ENCODE measurements around the gene MUSK. TPM values are rescaled to one million over a fixed set of nuclear protein-coding genes. Genes with fewer than 3 reads are reported as not detected.

Gene MUSK
- polyA plus RNA-seq, 2 of the 4 experiments (the other 2 are of a cell fraction), result not detected

DNA sequence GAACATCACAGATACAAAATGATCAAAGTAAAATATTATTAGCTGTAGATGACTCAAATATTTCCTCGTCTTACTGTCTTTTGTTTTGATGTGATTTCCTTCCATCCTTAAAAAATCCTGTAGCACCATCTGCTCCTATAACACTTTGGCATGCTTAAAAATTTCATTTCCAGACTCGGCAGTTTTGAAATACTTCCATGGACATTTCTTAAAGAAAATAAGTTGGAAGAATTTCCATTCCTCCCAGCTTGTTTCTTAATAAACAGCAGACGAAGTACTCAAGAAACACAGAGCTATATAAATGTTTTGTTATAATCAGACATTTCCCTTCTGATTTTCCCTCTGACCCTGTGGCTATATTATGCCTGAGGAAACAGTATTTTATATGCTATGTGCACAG is 47.9 kb upstream of the MUSK start:
- POLR2A ChIA-PET, result no interaction called here
- no peak overlapping the region for H3K4me2 ChIP-seq
- H3K4me1 ChIP-seq, result no peaks in the 10 kb centered on the region
- CTCF ChIA-PET, result no interaction called here
- FAIRE-seq (no peak), DNase-seq (ENCODE audit: low read depth in 1 of 2, low spot score in 1 of 2) (no peak), ATAC-seq (no peak)
- TF ChIP-seq FOXS1 (CRISPR knock-in tag; IDR thresholded peaks at IDR 0.05) (no peak), ESRRA (IDR thresholded peaks at IDR 0.05; ENCODE audit: borderline replicate concordance, low read length) (no peak), ZSCAN20 (CRISPR knock-in tag; IDR thresholded peaks at IDR 0.05) (no peak), CHD4 (IDR thresholded peaks at IDR 0.05; ENCODE audit: borderline replicate concordance) (no peak), ZNF302 (CRISPR knock-in tag; IDR thresholded peaks at IDR 0.05) (no peak), POLR2A (IDR thresholded peaks at IDR 0.05; ENCODE audit: low read length) (no peak), HEYL (CRISPR knock-in tag; IDR thresholded peaks at IDR 0.05) (no peak), HDAC2 (IDR thresholded peaks at IDR 0.05) (no peak)
- TF ChIP-seq, protein P1, sequence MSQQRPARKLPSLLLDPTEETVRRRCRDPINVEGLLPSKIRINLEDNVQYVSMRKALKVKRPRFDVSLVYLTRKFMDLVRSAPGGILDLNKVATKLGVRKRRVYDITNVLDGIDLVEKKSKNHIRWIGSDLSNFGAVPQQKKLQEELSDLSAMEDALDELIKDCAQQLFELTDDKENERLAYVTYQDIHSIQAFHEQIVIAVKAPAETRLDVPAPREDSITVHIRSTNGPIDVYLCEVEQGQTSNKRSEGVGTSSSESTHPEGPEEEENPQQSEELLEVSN (IDR thresholded peaks at IDR 0.05; ENCODE audit: borderline replicate concordance, low read depth), result no peak
- TF ChIP-seq, protein P2, sequence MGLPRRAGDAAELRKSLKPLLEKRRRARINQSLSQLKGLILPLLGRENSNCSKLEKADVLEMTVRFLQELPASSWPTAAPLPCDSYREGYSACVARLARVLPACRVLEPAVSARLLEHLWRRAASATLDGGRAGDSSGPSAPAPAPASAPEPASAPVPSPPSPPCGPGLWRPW (IDR thresholded peaks at IDR 0.05), result no peak
- TF ChIP-seq, protein P3, sequence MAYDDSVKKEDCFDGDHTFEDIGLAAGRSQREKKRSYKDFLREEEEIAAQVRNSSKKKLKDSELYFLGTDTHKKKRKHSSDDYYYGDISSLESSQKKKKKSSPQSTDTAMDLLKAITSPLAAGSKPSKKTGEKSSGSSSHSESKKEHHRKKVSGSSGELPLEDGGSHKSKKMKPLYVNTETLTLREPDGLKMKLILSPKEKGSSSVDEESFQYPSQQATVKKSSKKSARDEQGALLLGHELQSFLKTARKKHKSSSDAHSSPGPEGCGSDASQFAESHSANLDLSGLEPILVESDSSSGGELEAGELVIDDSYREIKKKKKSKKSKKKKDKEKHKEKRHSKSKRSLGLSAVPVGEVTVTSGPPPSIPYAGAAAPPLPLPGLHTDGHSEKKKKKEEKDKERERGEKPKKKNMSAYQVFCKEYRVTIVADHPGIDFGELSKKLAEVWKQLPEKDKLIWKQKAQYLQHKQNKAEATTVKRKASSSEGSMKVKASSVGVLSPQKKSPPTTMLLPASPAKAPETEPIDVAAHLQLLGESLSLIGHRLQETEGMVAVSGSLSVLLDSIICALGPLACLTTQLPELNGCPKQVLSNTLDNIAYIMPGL (CRISPR knock-in tag; IDR thresholded peaks at IDR 0.05; ENCODE audit: borderline replicate concordance), result no peak
- TF ChIP-seq, protein P4, sequence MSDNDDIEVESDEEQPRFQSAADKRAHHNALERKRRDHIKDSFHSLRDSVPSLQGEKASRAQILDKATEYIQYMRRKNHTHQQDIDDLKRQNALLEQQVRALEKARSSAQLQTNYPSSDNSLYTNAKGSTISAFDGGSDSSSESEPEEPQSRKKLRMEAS (IDR thresholded peaks at IDR 0.05), result no peak
- 48% methylated on average over 3 of the region's 3 CpGs for WGBS (ENCODE audit: missing lambda C conversion rate)
- H3K9me3 ChIP-seq, result no peaks in the 10 kb centered on the region
- H3K4me3 ChIP-seq, result no peak overlapping the region
- H3K27ac ChIP-seq, result no peak overlapping the region

DNA sequence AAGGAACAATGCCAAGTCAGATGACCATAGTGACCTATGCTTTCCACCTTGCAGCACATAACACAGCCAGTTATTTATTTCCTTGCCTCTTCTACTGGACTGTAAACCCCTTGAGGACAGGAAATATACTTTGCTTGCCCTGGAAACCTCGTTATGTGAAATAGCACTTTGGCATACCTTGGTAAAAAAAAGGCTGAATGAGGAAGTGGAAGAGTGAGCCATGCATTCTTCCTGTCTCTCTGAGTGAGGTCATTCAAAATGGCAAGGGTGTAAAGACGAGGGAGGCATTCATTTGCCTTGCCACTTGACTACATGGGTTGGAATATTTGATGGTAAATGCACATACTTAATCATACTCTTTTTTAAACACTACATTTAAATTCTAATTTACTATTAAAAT is 46.2 kb upstream of the MUSK start:
- Histone ChIP-seq H3K27ac (no peak overlapping the region), H3K4me2 (no peak overlapping the region), H3K4me3 (no peak overlapping the region), H3K4me1 (no peaks in the 10 kb centered on the region), H3K9me3 (no peaks in the 10 kb centered on the region)
- ChIA-PET CTCF (interaction anchor here (1.4 to 2.0 kb wide), 3 partner anchors 139 to 589 kb away, joined by 3 to 50 read pairs (median 3); no protein-coding TSS in a partner anchor), POLR2A (no interaction called here)
- 50% methylated on average over 2 of the region's 2 CpGs for WGBS (ENCODE audit: missing lambda C conversion rate)
- FAIRE-seq, result no peak
- no peak for ATAC-seq
- DNase-seq (ENCODE audit: low read depth in 1 of 2, low spot score in 1 of 2), result no peak
- no peak for TF ChIP-seq TP53 (CRISPR knock-in tag; IDR thresholded peaks at IDR 0.05)
- TF ChIP-seq EHF (CRISPR knock-in tag; IDR thresholded peaks at IDR 0.05), result no peak
- TF ChIP-seq JUNB (IDR thresholded peaks at IDR 0.05), result no peak
- TF ChIP-seq HOXB5 (CRISPR knock-in tag; IDR thresholded peaks at IDR 0.05), result no peak
- TF ChIP-seq, protein P4 (IDR thresholded peaks at IDR 0.05), result no peak
- no peak for TF ChIP-seq NR3C1 (IDR thresholded peaks at IDR 0.05)
- TF ChIP-seq MAZ (IDR thresholded peaks at IDR 0.05; ENCODE audit: borderline replicate concordance, low read depth, low read length), result no peak
- TF ChIP-seq MYC (IDR thresholded peaks at IDR 0.05; ENCODE audit: borderline replicate concordance, low read length), result no peak
- TF ChIP-seq, protein P5, sequence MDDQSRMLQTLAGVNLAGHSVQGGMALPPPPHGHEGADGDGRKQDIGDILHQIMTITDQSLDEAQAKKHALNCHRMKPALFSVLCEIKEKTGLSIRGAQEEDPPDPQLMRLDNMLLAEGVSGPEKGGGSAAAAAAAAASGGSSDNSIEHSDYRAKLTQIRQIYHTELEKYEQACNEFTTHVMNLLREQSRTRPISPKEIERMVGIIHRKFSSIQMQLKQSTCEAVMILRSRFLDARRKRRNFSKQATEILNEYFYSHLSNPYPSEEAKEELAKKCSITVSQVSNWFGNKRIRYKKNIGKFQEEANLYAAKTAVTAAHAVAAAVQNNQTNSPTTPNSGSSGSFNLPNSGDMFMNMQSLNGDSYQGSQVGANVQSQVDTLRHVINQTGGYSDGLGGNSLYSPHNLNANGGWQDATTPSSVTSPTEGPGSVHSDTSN (IDR thresholded peaks at IDR 0.05), result no peak
- TF ChIP-seq, protein P6, sequence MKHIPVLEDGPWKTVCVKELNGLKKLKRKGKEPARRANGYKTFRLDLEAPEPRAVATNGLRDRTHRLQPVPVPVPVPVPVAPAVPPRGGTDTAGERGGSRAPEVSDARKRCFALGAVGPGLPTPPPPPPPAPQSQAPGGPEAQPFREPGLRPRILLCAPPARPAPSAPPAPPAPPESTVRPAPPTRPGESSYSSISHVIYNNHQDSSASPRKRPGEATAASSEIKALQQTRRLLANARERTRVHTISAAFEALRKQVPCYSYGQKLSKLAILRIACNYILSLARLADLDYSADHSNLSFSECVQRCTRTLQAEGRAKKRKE (CRISPR knock-in tag; IDR thresholded peaks at IDR 0.05; ENCODE audit: low read depth), result no peak
- TF ChIP-seq GATA3 (IDR thresholded peaks at IDR 0.05; ENCODE audit: borderline replicate concordance), result no peak
- TF ChIP-seq SMC3 (IDR thresholded peaks at IDR 0.05), result no peak
- no peak for TF ChIP-seq RCOR1 (IDR thresholded peaks at IDR 0.05; ENCODE audit: low read depth, low read length)
- TF ChIP-seq, protein P3 (CRISPR knock-in tag; IDR thresholded peaks at IDR 0.05; ENCODE audit: borderline replicate concordance), result no peak
- TF ChIP-seq, protein P7, sequence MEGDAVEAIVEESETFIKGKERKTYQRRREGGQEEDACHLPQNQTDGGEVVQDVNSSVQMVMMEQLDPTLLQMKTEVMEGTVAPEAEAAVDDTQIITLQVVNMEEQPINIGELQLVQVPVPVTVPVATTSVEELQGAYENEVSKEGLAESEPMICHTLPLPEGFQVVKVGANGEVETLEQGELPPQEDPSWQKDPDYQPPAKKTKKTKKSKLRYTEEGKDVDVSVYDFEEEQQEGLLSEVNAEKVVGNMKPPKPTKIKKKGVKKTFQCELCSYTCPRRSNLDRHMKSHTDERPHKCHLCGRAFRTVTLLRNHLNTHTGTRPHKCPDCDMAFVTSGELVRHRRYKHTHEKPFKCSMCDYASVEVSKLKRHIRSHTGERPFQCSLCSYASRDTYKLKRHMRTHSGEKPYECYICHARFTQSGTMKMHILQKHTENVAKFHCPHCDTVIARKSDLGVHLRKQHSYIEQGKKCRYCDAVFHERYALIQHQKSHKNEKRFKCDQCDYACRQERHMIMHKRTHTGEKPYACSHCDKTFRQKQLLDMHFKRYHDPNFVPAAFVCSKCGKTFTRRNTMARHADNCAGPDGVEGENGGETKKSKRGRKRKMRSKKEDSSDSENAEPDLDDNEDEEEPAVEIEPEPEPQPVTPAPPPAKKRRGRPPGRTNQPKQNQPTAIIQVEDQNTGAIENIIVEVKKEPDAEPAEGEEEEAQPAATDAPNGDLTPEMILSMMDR (IDR thresholded peaks at IDR 0.05), result no peak
- no peak for TF ChIP-seq NPAS2 (CRISPR knock-in tag; IDR thresholded peaks at IDR 0.05; ENCODE audit: borderline replicate concordance)
- TF ChIP-seq CBX8 (IDR thresholded peaks at IDR 0.05), result no peak
- no peak for TF ChIP-seq PHF8 (IDR thresholded peaks at IDR 0.05; ENCODE audit: borderline replicate concordance, low read depth)
- TF ChIP-seq, protein P8, sequence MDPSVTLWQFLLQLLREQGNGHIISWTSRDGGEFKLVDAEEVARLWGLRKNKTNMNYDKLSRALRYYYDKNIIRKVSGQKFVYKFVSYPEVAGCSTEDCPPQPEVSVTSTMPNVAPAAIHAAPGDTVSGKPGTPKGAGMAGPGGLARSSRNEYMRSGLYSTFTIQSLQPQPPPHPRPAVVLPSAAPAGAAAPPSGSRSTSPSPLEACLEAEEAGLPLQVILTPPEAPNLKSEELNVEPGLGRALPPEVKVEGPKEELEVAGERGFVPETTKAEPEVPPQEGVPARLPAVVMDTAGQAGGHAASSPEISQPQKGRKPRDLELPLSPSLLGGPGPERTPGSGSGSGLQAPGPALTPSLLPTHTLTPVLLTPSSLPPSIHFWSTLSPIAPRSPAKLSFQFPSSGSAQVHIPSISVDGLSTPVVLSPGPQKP (IDR thresholded peaks at IDR 0.05; ENCODE audit: low read depth, low read length), result no peak
